Activated CD4-positive, alpha-beta T cell treated with anti-CD3 and anti-CD28 coated beads, Interleukin-2, amount 50 U/mL, for 1 hour (primary cell): ENCODE data around the gene UBE2G2.

ENCODE experiments used
- DNase-seq: peaks from one replicate; pipeline ENCODE4 v3.0.0-alpha.2; 2020

Gene UBE2G2

DNA sequence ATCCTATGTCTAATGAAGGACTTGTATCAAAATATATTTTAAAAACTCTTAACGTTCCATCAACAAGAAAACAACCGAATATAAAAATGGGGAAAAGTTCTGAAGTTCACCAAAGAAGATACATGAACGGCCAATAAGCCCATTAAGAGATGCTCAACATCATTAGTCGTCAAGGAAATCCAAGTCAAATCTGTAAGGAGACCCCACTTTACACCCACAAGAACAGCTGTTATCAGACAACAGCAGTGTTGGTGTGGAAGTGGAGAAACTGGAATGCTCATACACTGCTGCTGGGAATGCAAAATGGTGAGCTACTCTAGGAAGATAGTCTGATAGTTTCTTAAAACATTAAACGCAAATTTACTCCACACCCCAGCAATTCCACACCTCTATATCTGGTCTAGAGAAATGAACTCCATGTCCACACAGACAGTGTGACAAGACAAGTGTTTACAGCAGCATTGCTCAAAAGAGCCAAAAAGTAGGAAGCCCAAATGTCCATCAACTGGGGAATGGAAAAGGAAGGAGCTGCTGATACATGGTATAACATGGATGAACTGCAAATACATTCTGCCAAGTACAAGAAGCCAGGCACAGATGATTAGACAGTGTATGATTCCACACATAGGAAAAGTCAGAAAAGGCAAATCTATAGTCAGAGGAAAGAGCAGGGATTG is 18.5 kb downstream of the UBE2G2 start:
- no peak for DNase-seq

DNA sequence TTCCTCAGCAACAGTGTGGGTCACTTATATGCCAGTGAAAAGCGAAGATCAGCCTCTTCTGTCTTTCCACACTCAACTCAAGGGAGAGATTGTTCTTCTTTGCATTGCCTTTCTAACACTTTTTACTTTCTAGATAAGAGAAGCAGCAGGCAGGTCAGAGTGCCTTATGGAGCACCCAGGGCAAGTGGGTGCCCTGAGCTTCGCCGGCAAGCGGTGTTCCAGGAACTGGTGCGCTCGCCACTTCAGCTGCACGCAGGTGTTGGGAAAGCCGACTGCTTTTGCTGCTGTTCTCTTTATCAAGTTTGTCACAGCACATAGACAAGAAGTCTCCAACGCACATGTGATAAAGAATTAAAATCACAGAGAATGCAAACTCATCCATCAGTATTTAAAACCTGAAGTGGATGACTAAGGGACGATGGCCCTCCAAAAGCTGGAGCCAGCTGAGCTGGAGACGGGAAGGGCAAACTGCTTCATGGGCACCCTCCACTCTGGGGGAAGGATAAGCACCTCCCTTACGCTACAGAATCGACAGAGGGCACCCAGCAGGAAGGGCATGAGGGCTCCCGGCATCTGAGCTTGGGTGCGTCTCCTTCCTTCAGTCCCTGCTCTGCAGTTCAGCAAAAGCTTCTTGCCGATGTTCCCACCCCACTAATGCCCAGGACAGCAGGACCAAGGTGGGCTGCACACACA is 20.7 kb downstream of the UBE2G2 start:
- no peak for DNase-seq

DNA sequence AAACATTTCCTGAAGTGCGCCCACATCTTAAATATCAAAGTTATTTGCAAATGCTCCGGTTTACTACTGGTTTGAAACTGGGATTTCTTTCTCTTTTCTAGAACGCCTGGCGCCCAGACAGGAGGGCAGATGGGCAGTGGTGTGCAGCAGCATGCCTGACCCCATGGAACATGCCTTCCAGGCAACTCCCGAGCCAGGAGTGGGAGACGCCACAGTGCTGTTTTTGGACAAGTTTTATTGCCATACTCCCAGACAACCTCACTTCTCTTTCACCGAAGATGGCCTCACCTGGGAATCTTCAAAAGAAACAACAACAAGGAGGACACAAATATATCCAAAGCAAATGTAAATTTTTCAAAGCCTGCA is 21.5 kb downstream of the UBE2G2 start:
- no peak for DNase-seq

DNA sequence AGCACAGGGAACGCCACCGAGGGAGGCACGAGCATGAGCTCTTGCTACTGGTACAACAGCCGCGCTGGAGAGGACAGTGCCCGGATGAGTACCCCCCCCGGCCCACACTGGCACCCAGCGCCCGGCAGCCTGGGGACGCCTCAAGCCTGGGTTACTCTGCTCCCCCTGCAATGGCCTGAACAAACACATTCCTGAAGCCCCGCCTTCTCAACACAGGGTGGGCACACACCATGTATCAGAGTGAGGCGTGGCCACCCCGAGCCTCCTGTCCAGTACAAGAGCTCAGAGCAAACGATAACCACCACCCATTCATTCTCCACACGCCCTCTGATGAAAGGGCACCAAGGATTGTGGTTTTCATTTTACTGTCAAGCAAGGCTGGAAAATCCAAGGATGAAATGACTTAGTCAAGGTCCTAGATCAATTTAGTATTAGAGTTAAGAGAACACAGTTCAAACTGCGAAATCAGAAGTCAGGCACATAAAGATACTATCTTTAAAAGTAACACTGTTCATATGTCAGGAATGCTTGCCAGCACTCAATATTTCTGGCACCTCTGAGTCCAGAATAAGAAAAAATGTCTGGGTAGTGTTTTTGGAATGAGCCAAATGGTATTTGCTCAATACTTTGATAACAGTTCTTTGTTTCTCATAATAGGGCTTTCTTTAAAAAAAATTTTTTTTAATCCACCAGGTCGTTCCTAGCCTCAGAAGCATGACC is 22.0 kb downstream of the UBE2G2 start:
- no peak for DNase-seq

DNA sequence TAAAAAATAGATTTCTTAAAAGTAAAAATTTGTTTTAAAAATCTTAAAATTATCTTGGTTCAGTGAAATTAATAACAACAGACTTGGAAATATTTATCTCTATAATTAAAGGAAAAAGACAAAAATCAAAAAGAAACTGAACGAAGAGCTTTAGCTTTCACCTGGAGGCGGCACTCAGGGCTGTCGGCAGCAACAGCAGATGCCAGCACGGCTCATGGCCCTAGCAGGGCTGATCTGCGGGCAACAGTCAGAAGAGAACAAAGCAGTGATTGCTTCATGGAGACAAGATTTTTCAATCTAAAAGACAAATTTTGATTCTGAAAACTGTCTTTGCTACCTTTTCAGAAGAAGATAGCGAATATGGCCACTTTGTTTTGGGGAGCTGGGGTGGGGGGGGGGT is 22.6 kb downstream of the UBE2G2 start:
- no peak for DNase-seq

DNA sequence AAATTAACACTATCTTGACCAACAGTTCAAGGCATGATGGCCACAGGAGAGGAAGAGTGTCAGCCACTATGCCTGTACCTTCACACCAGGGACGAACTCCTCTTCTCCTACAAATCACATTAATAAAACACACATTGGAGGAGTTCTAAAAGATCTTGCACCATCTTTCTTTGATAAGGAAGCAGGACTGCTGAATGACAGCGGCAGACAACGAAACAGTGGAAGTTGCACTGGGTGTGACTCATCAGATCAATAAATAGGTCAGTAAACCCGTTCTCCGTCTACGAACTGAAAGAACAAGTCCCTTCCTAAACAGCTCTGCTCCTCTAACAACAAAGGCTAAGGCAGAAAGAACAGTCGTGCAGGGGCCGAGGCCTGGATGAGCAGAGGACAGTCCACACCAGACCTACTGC is 23.1 kb downstream of the UBE2G2 start:
- no peak for DNase-seq

DNA sequence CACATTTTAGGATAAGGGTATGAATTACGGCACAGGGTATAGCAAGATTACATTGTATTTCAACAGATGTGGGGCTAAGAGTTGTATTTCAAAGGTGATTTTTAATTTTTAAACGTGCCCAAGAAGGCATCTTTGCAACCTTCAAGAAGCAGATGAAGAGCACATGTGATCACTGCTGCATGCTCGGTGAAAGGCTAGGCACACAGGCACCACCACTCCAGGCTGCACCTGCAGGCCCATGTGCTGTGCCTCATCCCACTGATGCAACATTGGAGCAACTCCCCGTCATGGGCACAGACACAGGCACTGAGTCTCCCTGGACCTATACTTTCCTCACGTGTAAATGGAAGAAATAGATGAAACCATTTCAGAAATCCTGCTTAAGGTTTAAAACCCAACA is 23.5 kb downstream of the UBE2G2 start:
- DNase-seq: no peak

DNA sequence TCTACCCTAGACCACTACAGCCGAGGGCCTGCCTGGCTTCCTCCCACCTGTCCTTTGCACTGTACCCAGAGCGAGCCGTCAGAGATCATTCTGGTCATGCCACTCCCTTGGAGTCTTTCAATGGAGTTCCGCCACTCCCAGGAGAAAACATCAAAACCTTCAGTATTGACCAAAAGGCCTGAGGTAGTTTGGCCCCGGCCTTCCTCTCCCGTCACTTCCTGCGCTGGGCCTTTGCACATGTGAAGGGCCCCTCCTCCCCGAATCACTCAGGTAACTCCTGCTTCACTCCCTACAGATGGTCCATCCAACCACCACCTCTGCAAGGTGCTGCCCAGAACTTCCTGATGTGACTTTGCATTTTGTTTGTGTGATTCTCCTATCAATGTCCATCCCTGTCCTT is 26.6 kb downstream of the UBE2G2 start:
- DNase-seq: no peak

DNA sequence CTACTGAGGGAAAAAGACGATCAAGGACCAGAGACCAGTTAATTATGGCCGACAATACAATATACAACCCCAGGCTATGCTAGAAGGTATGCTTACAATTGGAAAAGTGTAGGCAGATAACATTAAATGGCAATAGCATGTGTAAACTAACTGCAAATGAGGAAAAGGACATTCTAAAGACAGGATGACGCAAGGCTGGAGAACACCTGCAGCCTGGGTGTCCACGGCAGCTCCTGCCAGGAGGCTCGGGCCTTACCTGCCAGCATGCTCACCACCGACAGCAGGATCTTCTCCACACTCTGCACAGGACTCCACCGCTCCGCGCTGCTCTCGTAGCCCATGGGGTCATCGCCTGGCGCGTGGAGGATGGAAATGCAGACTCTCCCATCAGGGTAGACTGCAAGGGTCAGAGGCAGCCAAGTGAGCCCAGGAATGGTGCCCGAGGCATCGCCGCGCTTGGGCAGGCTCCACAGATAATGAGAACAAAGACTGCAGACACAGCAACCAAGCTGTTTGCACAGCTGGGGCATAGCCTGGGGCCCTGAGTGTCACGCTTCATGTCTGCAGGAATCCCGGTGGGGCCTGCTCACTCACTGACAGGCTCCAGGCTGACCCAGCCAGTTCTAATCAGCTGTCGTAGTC is 28.2 kb downstream of the UBE2G2 start:
- DNase-seq: no peak

DNA sequence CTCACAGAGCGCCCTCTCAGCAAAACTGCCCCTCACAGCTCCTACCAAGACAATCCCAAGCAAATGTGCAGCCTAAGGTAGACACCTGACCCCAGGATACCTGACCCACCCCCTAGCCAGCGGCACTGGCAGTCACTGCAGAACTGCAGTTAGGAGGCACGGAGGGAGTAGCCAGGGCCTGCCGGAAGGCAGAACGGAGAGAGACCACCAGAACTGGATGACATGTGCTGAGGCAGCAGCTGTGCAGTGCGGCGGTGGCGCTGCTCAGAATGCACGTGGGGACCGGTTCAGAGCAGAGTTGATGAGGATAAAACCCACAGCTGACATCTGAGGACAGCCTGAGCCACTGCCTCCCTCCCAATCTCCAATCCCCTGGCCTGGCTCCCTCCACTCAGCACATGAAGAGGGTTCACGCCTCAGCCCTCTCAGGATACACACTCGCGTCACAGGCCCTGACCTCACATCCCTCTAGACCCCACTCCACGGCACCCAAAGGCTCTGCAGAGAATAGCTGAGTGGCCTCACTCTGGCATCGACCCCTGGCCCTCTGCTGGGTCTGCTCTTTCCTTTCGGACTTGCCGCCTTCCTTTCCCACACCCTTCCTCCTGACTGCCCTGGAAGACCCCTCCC is 29.6 kb downstream of the UBE2G2 start:
- DNase-seq: no peak

DNA sequence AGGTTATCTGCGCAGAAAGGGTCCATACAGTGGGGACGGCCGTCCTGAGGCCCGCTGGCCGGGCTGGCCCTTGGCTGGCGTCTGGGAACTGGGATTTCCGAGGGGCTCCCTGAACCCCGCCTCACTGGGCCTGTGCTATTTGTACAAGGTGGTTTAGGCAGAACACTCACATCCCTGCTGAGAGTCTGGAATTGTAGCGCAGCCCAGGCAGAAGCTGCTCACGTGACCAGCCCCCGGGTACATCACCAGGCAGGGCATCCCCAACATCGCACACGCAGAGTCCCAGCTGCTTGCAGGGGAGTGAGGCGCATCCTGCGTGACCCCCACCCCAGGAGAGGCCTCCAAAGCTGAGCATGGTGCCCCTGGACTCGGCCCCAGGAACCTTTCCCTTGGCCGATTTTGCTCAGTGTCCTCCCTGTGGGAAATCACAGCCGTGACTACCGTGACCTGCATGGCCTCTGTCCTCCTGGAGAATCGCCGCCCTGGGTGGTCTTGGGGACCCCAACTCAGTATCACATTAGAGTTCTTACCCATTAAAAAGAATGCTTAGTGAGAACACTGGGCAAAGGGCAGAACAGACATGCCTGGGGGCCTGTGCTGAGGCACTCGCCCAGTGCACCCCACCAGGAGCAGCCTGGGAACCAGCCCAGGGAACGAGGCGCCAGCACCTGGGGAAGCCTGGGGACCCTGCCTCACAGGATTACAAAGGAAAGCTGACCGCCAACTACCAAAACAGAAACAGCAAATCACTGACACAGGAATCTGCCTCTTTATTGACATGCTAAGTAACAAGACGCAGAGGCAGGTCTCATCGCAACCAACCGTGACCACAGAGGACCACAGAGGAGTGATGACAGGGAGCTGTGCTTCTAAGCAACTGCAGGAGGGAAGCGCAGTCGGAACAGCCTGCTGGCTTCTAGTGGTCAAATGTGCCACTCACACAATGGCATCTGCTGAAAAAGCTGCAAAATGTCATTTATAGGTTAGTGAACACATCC is 33.5 kb downstream of the UBE2G2 start:
- DNase-seq: no peak

DNA sequence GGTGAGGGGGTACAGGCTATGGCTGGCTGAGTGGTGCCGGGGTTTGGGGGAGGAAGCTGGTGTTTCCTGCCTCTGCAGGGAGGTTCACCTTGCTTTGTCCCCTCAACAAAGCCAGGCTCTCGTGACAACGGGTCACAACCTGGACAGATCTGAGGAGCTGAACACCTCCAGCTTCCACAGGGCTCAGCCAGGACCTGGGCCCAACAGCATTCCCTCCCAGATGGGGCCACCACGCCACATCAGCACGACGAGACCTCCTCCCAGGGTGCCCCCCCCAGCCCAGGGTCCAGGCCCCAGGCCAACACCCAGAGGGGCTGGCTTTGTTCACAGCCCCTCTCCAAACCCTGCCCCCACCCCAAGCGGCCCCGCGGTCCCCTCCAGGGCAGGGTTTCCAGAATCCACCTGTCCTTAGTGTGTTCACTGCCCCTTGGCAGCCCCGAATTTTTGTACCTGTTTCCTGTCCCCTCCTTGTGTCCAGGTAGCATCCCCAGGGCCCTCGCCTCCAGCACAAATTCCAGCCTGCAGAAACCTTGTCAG is 34.7 kb downstream of the UBE2G2 start:
- DNase-seq: no peak

DNA sequence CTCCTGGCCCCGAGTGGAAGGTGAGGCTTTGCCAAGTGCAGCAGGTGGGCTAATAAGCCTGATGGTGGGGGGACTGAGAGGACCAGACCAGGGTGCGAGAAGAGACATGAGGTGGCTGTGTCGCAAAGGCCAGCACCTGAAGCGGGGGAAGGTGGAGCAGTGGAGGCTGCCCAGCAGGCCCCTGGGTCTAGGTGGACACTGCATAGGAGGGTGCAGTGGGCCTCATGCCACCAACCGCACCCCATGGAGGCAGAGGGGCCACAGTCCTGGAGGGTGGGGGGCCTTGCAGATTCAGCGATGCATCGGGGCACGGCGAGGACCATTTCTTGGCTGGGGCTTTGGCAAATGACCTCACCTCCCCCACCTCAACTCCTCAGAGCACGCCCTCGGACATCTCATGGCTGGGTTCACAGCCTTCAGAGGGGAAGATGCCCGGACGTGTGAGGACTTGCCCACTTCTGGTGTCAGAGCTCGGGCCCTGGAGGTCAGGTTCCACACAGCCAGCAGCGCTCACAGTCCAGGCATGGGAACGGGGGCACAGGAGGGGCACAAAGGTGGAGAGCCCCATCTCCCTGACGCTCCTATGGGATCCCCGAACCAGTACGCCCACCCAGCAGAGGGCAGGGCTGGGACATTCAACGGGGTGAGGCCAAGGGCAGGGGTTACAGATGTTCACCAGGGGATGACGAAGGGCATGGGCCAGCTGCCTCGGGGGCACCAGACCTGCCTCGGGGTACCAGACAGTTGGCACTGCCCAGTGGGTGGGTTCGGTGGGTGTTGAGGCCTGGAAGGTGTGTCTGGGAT is 35.4 kb downstream of the UBE2G2 start:
- DNase-seq: no peak

DNA sequence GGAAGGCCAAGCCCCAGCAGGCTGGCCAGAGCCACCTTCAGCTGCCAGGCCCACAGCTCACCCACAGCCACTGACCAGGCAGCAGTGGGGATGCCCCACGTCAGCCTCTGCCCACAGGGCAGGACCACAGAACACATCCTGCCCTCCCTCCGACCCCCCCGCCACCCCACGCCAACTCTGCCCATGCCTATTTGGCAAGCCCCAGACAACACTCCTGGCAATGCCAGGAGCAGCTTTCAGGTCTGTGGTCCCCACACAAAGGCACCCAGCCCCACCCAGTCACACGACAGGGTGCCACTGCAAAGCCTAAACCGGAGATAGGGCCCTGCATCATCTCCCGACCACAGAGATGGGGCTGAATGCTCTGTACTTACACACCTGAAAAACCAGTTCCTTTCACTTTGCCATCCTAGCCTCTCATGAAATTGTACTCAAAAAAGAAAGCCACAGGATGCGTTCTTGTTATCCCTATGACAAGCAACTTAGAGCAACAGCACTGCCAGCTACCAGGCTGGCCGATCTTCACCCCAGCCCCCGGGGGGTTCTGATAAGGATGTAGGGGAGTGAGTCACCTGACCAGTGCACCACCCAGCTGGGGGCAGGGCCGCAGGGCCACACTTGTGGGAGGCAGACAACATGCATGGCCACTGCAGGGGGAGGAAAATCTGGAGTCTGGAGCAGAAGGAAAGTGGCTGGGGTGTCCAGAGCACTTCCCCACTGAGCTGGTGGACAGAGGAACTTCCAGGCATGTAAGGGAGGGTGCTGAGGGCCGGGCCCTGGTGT is 36.2 kb downstream of the UBE2G2 start:
- peak; percentile 37 for DNase-seq

DNA sequence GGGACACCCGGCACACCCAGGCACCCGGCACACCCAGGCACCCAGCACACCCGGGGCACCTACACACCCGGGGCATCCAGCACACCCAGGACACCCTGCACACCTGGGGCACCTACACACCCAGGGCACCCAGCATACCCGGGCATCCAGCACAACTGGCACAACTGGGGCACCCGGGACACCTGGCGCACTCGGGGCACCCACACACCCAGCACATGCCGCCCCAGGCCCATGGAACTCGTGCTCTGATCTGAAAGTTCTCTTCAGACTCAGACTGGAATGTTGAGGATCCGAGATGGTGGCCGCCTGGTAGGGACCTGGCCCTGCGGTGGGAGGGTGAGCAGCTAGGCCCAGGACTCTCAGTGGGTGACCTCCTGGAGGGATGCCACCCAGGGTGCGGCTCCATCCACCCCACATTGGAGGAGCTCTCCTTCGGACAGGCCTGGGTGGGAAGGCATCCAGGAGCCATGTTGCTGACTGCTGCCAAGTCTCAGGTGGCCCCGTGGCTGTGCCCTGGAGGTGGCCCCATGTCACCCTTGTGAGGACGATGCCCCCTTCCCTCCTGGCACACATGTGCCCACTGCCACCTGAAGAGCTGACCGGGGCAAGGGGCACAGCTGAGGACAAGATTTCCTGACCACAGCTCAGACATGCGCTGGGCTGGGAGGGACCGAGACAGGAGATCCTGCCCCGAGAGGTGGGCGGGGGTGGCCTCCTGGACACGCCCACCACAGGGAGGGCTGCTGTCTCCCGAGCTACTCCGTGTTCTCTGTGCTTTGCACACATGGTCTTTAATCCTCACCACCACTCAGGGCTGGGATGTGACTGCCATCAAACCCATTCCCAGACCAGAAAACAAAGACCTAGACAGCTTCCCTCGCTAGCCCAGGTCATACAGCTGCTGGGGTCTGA is 37.0 kb downstream of the UBE2G2 start:
- no peak for DNase-seq

DNA sequence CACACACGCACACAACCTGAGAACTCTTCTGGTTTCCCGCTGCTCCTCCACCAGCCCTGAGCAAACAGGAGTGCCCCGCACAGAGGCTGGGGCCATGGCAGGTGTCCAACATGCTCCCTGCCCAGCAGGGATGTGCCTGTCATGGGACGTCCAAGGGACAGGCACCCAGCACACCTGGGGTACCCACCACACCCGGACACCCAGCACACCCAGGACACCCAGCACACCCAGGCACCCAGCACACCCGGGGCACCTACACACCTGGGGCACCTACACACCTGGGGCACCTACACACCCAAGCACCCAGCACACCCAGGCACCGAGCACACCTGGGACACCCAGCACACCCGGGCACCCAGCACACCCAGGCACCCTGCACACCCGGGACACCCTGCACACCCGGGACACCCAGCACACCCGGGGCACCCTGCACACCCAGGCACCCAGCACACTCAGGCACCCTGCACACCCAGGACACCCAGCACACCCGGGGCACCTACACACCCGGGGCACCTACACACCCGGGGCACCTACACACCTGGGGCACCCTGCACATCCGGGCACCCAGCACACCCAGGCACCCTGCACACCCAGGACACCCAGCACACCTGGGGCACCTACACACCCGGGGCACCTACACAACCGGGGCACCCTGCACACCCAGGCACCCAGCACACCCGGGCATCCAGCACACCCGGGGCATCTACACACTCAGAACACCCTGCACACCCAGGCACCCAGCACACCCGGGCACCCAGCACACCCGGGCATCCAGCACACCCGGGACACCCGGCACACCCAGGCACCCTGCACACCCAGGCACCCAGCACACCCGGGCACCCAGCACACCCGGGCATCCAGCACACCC is 37.9 kb downstream of the UBE2G2 start:
- DNase-seq: no peak

DNA sequence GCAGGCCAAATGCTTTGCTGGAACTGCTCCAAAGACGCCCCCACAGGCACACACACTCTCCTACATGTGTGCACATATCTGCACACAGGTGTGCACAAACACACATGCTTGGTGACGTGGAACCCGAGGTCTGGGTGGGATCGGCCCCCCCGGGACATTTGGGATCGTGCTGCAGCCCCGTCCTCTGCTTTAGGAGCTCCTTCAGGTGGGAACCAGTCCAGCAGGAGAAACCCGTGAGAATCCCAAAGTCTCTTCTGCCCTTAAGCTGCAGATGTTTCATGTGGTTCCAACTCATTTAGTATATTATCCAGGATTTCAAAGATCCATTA is 38.6 kb downstream of the UBE2G2 start:
- no peak for DNase-seq
